ENCODE results near the gene YPEL1. TPM values are rescaled to one million over a fixed set of nuclear protein-coding genes. Genes with fewer than 3 reads are reported as not detected.

Gene YPEL1
- total RNA-seq, 2 donors from 2014 or later: 20.1 to 25.2 TPM

DNA sequence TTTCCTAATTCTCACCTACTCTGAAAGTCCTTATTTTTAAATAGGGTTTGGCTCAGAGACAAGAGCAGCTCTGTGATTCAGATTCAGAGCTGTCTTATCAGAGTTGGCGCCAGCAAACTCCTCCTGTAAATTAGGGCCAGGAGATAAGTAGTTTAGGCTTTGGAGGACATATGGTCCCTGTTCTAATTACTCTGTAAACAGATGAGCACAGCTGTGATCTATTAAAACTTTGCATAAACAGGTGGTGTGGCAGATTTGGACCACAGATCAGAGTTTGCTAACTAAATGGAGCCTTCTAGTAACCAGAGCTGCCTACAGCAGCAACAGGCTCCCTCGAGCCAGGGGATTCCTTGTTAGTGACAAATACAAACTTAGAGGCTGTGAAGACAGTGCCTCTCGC is 27.9 kb downstream of the YPEL1 start:
- Histone ChIP-seq H3K4me1 (ENCODE audit: control insufficient read depth in 1 of 2, low read depth in 2 of 2) (no peaks in the 10 kb centered on the region), H3K27me3 (replicated peaks; ENCODE audit: insufficient read depth) (no peaks in the 10 kb centered on the region), H3K9me3 (no peaks in the 10 kb centered on the region), H3K4me3 (no peak overlapping the region), H3K36me3 (no peaks in the 10 kb centered on the region), H3K27ac (no peak overlapping the region)
- no peak for TF ChIP-seq CTCF (IDR thresholded peaks at IDR 0.05)
- ATAC-seq (ENCODE audit: insufficient number of reproducible peaks, low FRiP score, low read depth) (no peak), DNase-seq (ENCODE audit: low spot score) (no peak)

DNA sequence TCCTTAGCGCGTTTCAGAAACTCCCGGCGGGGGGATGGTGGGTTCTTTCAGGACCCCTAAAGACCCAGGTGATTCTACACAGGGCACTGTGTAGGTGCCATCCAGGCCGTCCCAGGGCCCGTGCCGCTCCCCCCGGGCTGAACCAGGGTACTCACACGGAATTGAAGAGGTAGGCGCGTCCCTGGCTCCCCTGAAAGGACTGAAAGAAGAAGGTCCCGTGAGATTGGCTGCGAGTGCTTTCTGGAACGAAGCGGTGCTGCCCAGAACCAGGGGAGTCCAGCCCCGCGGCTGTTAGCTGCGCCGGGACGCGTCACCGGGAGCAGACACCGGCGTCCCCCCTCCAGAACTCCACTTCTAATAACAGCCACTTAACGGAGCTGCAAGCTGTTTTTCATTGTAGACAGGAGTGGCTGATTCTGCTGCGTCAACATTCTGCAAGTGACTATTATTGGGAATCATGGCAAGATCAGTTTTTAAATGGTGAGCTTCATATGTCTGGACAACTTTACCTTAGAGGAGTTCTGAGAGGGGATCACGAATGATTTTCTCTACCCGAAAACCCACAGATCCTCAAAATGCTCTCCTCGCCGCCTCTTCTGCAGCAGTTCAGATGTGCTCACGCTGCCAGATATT is 31.8 kb downstream of the YPEL1 start:
- no peak for DNase-seq (ENCODE audit: low spot score)

DNA sequence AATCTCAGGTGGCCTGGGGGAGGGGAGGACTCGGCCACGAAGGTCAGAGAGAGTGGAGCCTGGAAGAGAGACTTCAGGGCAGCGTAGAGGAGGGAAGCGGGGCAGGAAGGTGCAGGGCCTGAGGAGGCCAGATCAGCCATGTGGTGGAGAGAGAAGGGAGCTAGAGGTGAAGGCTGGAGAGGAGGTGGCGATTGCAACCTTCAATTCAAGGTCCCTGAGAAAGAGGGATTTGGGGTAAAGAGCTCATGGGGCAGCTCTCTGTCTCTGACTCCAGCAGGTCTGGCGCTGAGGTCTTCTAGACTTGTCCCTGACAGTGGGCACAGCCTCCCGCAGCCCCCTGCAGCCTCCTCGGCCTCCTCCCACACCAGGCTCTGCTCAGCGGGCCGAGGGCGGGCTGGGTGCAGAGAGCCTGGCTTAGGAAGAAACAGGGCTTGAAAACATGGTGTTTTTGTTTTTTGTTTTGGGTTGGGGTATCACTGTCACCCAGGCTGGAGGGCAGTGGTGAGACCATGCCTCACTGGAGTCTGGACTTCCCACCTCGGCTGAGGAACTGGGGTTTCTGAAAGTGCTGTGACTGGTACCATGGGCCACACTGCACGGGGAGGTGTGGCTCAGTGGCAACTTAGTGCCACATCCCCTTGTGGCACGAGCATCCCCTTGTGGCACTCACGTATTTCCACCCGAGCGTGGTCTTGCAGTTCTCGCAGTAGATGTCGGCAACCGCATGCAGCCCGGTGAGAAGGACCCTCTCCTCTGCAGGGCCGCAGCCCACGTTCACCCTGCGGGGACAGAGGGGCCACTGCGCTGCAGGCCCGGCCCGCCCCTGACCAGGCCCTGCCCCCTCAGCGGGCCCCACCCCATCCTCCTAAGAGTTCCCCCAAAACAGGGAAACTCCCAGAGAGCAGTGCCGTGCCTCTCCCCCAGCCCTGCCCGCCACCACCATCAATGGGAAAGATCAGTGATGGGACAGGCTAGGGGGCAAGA is 32.6 kb downstream of the YPEL1 start:
- no peak overlapping the region for H3K27ac ChIP-seq
- peaks cover 11 to 19% of the 10 kb centered on the region in 2 donors for H3K4me1 ChIP-seq (ENCODE audit: control insufficient read depth in 1 of 2, low read depth in 2 of 2)
- no peak for TF ChIP-seq CTCF (IDR thresholded peaks at IDR 0.05)
- H3K9me3 ChIP-seq: no peaks in the 10 kb centered on the region
- ATAC-seq (ENCODE audit: insufficient number of reproducible peaks, low FRiP score, low read depth) (no peak), DNase-seq (ENCODE audit: low spot score) (no peak)
- H3K4me3 ChIP-seq: no peak overlapping the region
- H3K27me3 ChIP-seq (replicated peaks; ENCODE audit: insufficient read depth): no peaks in the 10 kb centered on the region
- H3K36me3 ChIP-seq: no peaks in the 10 kb centered on the region

More for the DNA sequence above, 31.8 kb downstream of the YPEL1 start:
- Histone ChIP-seq H3K27me3 (replicated peaks; ENCODE audit: insufficient read depth) (no peaks in the 10 kb centered on the region), H3K4me1 (ENCODE audit: control insufficient read depth in 1 of 2, low read depth in 2 of 2) (peaks cover 3 to 11% of the 10 kb centered on the region in 2 donors), H3K9me3 (no peaks in the 10 kb centered on the region), H3K36me3 (no peaks in the 10 kb centered on the region), H3K4me3 (no peak overlapping the region), H3K27ac (no peak overlapping the region)
- no peak for TF ChIP-seq CTCF (IDR thresholded peaks at IDR 0.05)
- ATAC-seq (ENCODE audit: insufficient number of reproducible peaks, low FRiP score, low read depth): no peak

GRCh38 chr22:21702094-21702493 is 33.5 kb downstream of the YPEL1 start:
- no peak for TF ChIP-seq CTCF (IDR thresholded peaks at IDR 0.05)

DNA sequence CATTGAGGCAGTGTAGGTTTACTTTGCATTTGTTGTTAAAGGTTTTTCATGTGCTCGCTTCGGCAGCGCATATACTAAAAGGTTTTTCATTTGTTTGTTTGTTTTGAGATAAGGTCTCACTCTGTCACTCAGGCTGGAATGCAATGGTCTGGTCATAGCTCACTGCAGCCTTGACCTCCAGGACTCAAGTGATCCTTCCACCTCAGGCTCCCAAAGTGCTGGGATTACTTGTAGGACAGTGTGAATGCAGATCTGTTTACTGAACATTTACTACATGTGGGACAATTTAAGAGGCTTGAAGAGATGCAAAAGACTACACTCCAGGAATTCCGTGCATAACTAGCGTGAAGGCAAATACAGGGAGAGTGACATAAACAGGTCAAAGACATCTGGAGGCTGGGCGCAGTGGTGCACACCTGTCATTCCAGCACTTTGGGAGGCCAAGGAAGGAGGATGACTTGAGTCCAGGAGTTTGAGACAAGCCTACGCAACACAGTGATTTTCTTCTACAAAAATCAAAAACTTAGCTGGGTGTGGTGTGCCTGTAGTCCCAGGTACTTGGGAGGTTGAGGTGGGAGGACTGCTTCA is 34.1 kb downstream of the YPEL1 start:
- no peak for DNase-seq (ENCODE audit: low spot score)
- no peak for TF ChIP-seq CTCF (IDR thresholded peaks at IDR 0.05)
- H3K36me3 ChIP-seq: peaks cover 6% of the 10 kb centered on the region
- no peaks in the 10 kb centered on the region for H3K9me3 ChIP-seq
- peaks cover 14 to 34% of the 10 kb centered on the region in 2 donors for H3K4me1 ChIP-seq (ENCODE audit: control insufficient read depth in 1 of 2, low read depth in 2 of 2)
- ATAC-seq (ENCODE audit: insufficient number of reproducible peaks, low FRiP score, low read depth): no peak
- no peaks in the 10 kb centered on the region for H3K27me3 ChIP-seq (replicated peaks; ENCODE audit: insufficient read depth)
- H3K4me3 ChIP-seq: no peak overlapping the region
- H3K27ac ChIP-seq: no peak overlapping the region

More at GRCh38 chr22:21702094-21702493, 33.5 kb downstream of the YPEL1 start:
- Histone ChIP-seq H3K4me1 (ENCODE audit: control insufficient read depth in 1 of 2, low read depth in 2 of 2) (peaks cover 14 to 28% of the 10 kb centered on the region in 2 donors), H3K9me3 (no peaks in the 10 kb centered on the region), H3K27ac (no peak overlapping the region), H3K27me3 (replicated peaks; ENCODE audit: insufficient read depth) (no peaks in the 10 kb centered on the region), H3K36me3 (no peaks in the 10 kb centered on the region), H3K4me3 (no peak overlapping the region)
- ATAC-seq (ENCODE audit: insufficient number of reproducible peaks, low FRiP score, low read depth) (no peak), DNase-seq (ENCODE audit: low spot score) (no peak)

Data from thoracic aorta (tissue), 2 donors.